HG02642 (cell line): Measurements from ENCODE around the gene KCNH2.
A peak's percentile ranks its signal among the peaks of the same experiment; 100 is the strongest.

ENCODE experiments used
- ATAC-seq: cut with Tn5 transposase; IDR thresholded peaks from one replicate; pipeline ENCODE4 v1.9.1; 2021; ENCODE audit warnings: mild to moderate bottlenecking; ENCODE audit not compliant: unreplicated experiment, poor library complexity

The KCNH2 gene

DNA sequence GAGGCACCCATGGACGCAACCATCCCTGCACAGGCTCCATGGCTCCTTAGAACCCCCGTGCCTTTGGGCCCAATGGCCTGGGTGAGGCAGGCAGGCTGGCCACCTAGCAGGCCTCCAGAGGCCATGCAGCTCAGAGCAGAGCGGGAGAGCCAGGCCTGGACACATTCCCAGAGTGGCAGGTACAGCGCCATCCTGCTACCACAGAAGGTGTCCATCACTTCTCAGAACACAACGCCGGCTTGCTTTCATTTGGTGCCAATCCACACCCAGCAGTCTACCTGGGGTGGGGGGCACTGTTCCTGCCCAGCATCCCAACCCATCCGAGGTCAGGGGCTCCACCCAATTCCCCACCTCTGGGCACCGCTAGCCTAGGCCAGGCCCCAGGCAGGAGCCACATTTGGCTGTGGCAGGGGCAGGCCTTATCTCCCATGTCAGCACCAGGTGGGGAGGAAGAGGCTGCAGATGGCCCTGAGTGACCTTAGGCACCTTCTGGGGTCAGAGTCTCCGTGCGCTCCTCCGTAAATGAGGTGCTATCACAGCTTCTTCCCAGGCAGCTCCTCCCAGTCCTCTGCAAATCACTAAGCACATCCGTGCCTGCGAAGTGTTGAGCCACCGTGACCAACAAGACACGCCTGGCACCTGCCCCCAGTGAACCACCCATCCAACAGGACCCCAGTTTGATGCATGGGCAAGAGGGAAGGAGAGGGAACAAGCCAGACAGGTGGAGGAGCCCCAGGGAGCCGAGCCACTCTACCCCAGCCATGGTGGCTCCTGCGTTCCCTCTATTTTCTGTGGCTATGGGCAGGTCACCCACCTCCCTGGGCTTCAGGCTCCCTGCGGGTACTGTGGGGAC lies 14.2 kb downstream of the KCNH2 start:
- no peak for ATAC-seq

DNA sequence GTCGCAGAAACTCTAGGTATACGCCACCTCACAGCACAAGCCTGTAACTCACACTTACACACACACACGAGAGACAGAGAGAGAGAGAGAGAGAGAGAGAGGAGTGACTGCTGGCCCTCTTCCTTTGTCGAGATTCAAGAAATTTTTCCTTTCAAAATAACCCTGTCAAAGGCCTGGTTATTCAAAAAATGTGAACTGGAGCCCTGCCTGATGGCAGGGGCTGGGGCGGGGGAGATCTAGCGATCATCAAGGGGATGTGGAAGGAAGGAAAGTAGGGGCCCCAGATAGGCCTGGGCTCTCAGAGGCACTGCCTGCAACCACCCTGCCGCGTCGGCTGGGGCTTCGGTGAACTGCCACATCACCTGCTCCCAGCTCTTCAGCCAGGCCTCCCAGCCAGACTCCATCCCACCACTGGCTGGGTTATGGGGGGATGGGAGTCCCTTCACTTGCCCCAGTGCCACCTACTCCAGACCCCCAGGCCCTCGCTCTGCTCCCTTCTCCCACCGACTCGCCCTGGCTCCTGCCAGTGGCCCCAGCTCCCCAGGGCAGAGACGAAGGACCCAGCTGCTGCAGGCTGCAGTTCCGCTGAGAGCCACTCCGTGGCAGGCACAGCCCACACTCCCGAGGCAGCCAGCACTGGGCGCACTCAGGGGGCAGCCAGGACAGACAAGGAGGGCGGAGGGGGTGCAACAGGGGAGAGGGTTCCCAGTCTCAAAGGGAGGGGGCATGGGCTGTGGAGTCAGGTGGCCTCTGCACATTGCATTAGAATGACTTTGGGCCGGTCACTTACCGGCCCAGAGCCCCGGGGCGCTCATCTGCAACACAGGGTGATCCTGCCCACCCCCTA lies 15.3 kb downstream of the KCNH2 start:
- ATAC-seq = peak; percentile 77

DNA sequence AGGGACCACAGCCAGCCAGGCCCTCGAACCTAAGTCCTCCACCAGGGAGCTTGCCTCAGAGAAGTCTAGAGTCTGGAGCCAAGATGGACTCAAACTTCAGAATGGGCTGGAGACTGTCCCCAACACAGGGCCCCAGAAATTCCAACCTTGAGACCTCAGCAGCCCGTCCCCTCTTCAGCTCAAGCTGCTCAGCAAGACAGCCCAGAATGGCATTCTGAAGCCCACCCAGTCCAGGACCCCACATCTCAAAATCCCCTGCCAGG lies 15.9 kb downstream of the KCNH2 start:
- ATAC-seq = no peak

DNA sequence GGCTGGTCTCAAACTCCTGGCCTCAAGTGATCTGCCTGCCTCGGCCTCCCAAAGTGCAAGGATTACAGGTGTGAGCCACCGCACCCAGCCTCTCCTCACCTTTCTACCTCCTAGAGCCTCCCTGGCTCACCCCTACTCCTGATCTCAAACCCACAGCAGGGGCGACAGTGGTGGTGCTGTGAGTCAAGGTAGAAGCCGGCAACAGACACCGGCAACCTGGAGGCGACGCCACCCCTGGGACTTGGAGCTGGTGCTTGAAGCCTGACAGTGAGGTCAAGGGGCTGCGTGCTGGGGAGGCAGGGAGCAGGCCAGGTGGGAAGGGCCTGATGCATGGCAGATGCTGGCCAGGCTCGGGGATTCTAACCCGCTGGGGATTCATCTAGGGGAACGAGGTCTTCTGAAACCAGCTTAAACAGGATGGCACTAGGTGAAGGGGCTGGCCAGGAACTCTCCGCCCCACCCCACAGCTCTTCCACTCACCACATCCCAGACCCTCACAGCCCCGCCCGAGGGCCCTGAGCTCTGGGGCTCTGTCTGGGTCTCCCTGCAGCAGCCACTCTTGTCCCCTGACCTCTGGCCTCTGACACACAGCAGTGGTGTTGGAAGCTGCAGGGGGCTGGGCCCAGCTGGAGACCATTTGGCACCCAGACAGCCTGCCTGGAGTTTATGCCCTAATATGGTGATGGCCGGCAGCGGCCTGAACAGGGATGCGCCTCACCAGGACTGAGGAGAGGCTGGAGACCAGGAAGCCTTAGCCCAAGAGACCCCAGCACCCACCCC lies 16.4 kb downstream of the KCNH2 start:
- no peak for ATAC-seq

DNA sequence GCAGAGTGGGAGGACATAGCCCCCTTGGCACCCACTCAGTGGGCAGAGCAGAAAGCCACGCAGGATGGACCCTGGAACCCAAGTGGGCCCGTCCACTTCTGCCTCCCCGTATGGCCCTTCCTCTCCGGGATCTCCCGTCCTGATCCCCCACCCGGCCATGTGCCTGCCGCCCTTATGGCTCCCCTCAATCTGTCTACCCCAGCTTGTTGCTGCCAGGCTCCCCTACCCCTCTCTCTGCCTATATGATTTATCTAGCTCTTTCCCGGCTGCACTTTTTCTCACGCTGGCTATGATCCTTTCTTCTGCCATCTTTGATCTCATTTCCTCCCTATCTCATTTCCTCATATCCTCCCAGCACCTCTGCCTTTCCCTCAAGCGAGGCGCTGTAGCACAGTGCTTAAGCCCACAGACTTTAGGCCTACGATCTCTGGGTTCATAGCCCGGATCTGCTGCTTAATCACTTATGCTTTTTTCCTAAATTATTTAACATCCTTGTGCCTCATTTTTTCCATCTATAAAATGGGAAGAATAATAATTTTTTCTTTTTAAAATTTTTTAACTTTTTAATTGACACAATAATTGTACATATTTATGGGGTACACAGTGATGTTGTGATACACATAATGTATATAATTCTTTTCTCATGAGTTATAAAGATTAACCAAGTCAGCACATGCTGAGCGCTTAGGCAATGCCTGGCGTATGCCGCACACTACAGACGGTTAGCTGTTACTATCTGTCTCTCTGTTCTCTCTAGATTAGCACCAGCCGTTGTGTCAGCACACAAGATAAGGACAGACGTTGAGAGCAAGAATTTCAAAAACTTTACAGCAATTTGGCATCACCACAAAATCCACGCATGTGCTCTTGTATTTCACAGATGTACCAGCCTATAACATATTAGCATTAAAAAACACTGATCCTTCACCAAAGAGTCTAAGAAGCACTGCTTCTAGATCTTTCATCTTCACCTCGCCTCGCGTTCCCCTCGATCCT lies 18.1 kb downstream of the KCNH2 start:
- ATAC-seq = no peak

DNA sequence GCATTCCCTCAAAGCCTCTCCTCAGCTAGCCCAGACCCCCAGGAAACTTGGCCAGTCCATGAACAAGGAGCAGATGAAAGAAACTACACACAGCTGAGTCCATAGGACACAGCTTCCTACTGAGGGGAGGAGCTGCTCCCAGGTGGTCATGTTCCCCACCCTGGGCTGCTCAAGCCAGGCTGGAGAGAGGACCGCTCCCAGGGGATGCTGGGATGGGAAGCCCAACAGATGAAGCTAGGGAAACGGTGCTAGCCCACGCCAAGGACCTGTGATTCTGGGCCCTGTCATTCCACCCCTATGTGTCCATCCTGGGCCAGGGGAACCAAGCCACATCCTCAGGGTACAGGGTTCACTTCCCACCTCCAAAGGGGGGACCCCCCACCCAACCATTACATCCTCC lies 19.0 kb downstream of the KCNH2 start:
- ATAC-seq = no peak

DNA sequence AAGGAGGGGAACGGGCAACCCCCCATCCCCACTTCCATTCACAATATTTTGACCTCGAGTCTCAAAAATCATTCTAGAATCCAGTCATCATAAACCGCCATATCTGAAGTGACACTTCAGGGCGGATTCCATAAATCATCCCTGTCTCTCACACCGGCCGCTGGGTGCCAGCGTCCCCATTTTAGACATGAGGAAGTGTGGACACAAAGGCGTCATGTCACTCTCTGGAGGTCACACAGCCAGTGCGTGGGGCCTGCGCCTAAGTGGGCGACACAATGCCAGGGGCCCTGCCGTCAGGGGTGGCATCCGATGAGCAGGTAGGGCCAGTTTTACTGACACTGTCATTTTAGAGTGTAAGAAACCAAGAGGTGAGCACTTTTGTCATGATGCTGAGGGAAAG lies 19.5 kb downstream of the KCNH2 start:
- no peak for ATAC-seq

DNA sequence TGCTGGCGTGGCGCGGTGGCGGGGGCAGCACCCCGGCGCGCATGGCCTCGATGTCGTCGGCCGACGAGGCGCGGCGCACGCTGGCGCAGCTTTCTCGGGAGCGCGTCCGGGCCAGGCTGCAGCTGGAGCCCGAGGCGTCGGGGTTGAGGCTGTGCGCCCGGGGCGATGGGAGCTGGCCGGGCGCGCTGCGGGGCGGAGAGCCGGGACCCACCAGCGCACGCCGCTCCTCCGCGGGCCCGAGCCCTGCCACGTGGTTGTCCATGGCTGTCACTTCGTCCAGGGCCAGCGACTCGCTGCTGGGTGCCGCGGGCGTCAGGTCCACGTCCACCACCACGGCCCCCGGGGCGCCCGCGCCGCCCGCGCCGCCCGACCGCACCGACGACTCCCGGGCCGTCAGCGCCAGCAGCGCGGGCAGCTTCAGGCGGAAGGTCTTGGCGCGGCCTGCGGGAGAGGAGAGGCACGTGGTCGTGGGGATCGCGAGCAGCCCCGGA lies 20.0 kb downstream of the KCNH2 start:
- no peak for ATAC-seq

DNA sequence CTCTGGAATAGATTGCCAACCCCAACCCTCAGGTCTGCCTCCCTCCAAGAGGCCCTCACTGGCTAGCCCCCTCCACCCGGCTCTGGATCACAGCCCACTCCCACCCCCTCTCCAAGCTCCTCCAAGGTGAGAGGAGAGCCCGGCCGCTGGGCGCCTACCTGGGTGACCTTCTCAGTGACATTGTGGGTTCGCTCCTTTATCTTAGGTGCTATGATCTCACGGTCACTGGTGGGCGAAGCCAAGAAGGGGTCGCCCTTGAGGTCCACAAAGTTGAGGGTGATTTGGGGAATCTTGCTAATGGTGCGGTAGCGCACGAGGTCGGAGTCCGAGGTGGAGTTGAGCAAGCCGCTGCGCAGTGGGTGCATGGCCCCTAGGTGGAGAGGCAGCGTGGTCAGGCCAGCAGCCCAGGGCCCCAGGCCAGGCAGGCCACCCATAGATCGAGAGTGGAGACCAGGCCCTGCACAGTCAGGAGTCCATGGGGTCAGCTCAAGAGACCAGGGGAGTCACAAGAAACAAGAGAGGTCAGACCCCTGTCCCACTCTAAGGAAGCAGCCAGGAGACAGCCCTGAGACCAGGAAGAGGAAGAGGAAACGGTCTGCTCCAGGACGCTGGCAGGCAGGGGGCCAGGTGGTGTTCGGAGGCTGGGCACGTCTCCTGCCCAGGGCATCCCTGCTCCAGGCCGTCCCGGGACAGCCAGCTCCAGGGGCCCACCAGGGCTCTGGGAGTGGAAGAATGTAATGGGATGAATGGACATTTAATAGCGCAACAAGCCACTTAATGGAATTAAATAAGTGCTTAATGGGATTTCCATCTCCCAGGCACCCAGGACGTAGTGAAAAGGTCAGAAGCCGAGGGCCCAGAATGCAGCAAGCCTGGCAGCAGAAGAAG lies 20.7 kb downstream of the KCNH2 start:
- ATAC-seq = no peak

DNA sequence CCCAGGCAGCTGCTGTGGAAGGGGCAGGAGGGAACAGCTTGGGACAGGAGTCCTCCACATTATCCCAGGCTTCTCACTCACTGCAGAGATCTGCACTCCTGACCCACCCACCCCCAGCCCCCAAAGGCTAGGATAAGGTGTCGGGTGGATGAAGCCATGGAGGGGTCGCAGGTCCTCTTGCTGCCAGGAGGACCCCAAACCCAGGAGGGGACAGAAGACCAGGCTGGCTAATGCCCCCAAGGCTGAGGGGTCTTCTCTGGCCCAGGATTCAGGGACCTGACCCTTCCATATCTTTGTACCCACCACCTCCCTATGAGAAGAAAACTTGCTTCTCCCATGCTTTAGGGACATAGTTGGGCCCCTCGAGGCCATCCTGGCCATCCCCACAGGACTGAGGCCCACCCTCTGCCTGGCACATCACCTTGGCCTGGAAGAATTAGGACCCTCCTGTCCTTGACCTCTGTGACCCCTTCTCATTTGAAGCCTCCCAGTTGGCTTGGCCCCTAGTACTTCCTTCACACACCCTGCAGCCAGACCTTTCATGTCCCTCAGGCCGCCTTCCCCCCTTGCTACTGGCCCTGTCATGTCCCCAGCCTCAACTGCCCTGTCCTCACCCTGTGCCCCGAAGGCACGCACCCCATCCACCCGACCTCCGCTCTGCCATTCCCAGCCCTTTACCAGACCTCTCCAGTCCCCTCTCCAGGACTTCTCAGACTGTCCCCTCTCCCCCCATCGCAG lies 21.6 kb downstream of the KCNH2 start:
- ATAC-seq = no peak

DNA sequence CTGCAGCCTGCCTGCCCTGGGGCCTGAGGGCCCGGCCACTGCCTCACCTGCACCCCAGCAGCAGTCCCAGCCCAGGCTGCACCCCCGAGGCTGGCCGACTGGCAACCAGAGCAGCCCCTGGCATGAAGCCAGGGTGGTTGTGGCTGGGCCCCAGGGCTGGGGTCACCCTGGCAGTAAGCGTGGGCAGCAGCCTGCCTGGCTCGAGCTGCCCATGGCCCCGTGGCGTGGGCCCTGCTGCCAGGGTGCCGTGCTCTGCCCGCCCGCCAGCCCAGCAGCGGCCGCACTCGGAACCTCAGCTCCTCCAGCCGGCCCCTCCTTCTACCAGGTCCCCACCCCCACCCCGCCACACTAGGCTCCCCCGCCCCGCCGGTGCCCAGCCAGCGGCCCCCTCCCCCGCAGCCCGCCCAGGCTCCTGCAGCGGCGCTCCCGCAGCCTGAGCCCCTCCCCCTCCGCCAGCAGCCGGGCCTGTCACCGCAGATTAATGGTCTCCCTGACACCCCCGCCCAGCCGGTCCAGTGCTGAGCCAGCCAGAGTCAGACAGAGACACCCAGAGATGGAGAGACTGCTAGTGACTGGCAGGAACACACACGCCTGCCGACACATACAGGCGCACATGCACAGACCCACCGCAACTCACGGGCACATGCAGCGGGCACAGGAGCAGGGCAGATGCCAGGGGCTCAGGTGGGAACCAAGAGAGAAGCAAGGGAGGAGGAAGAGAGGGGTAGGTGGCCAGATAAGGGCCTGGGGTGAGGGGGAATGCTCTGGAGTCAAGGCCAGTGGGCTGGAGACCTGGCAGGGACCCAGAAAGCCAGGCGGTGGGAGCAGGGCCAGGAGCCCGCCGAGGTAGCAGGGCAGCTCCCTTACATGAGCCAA lies 22.4 kb downstream of the KCNH2 start:
- ATAC-seq = no peak

DNA sequence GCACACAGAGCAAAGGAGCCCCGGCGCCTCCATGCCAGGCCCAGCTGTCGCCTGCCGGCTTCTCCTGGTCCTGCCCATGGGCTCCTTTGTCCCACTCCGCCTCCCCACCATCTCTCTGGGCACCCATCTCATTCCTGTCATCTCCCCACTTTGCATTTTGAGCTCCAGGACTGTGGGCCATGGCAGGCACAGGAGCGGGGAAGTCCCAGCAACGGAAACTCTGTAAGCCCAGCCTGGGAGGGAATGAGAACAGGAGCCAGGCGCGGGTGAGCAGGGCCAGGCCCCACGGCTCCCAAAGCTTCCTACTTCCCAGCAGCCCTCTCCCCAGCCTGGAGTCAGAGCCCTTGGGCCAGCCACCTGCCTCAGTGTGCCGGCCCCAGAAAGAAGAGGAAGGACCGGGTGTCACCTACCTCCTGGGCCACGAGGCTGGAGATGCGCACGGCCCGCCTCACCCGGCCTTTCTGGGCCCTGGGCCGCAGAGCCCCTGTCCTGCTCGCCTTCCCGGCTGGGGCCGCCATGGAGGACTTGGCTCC lies 23.1 kb downstream of the KCNH2 start:
- no peak for ATAC-seq

DNA sequence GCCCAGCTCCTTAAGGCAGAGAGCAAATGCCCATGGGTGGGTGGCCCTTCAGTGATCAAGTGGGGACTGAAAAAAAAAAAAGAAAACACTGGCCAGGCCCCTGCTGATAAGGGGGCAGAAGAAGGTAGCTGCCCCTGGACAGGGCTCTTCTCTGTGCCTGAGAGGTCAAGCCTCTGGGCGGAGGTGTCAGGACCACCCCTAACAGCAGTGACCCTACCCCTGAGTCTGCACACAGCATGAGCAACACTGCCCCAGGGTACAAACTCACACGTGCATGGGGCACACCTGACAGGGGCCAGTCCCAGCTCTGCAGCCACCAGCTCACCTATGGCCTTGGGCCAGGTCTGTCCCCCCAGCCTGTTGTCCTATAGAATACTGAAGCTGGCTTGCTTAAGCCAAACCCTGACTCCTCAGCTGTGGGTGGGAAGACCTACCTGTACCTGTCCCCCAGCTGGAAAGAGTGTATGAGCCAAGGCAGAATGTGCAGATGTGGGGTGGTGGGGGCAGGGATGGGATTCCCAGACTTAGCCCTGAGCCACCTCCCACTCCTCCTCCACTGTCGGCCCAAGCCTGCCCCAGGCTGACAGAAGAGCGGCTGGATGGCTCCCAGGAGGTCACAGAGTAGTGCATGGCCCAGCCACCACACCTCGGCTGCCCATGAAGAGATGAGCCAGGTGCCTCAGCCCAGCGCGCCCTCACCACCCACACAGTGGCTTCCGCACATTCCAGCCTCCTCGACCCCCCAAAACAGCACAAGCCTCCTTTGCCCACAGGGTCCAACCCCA lies 23.7 kb downstream of the KCNH2 start:
- ATAC-seq = no peak

DNA sequence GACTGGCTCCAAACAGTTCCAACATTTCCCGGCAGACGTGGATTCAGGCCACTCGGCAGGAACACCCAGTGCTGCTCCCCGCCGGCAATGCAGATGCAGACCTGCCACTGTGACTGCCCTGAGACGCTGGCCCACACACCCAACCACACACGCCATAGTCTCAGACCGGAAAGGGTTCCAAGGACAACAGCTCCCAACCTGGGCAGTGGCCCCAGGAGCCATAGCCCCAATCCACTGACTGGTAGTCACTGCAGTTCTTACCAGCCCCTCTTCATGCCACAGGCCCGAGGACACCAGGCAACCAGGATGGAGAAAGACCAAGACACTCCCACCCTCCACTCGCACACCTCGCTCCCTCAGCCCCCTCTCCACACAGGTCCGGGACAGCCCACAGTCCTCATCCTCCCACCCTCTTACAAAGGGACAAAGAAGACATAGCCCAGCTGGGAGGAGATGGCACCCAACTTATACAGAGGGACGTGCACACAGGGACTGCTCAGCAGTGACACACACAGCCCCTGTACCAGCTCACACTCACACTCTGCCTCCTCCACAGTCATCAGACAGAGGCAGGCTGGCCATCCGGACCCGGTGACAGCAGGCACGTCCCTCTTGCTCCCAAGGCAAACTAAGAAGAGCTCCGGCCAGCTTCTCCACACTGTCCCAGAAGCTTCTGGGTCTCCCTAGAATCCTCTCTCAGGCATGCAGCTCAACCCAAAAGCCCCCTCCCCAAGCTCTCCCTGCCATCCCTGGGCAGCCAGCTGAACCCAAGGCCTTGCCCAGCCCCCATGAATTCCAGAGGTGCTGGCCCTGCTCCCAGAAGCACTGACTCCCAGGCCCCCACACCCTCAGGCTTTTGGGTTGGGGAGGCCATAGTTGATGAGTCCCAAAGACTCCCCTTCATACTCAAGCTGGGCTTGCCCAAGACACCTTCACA lies 24.8 kb downstream of the KCNH2 start:
- ATAC-seq = no peak
